CD4-positive, alpha-beta T cell treated with Interleukin-6 at 100 ng/mL for 8 hours (primary cell): Measurements from ENCODE around the gene MAP3K7.

Source experiments
- DNase-seq: peaks from one replicate; pipeline ENCODE4 v3.0.0-alpha.2; 2020; ENCODE audit warnings: mixed read lengths, low spot score

The MAP3K7 gene

DNA sequence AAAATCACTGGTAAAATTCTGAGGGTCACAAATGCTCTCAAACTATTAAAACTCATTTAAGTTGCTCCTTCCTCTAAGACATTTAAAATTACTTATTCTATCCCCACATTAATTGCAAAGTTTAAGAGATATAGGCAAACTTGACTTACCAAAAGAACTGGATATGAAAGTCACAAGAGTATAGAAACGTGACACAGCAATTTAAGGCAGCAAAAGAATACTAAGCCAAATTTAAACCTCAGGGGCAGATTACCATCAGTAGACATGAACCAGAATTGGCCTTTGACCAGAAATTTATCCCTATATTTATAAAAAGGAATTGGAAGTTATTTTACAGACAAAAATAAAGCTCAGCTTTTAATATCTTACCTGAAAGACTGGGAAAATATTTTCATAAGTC, 56.0 kb downstream of the MAP3K7 start:
- no peak for DNase-seq

DNA sequence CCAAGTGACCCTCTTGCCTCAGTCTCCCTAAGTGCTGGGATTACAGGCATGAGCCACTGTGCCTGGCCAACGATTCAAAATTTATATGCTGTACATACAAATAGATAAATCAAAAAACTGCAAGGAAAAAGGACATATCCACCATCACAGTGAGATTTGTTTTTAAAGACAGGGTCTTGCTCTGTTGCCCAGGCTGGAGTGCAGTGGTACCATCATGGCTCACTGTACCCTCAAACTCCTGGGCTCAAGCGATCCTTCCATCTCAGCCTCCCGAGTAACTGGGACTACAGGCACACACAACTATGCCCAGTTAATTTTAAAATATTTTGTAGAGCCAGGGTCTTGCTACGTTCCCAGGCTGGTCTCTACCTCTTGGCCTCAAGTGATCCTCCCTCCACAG, 61.5 kb downstream of the MAP3K7 start:
- DNase-seq, result no peak

DNA sequence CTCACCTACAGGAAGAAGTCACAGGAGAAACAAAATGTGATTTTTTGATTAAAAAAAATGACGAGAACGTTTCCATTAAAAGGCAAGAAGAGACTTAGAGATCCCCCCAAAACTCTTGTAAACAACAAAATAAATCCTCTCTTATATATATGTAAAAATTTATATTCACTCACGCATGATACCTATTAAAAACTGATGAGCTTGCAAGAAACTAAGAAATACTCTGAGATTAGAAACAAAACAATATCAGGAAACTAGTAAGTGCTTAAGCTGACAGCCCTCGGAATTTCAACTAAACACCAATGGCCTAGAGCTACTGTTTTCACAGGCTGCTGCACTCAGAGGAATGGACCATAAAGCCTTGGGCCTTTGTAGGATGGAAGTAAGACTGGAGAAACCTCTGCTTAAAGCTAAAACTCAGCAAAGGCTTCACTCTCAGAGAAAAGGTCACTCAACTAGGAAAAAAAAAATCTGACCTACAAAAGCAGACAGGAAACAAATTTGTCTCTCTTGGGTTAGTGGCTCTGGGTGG, 63.0 kb downstream of the MAP3K7 start:
- no peak for DNase-seq

DNA sequence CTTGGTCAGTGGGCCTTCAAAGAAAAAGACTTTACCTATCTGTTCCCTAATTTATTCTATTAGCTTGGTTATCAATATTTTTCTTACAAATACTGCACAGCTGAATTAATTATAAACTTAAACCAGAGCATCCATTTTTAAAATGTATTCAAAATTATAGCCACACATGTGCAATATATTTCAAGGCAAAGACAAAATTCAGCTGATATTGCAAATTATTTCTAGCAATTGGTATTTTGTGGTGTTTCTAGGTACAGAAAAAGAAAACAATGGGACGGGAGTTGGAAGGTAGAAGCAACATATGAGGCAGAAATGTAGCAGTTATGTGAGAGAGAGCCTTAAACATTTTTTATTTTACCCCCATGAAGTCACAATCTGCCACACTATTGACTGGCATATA, 64.9 kb downstream of the MAP3K7 start:
- no peak for DNase-seq

DNA sequence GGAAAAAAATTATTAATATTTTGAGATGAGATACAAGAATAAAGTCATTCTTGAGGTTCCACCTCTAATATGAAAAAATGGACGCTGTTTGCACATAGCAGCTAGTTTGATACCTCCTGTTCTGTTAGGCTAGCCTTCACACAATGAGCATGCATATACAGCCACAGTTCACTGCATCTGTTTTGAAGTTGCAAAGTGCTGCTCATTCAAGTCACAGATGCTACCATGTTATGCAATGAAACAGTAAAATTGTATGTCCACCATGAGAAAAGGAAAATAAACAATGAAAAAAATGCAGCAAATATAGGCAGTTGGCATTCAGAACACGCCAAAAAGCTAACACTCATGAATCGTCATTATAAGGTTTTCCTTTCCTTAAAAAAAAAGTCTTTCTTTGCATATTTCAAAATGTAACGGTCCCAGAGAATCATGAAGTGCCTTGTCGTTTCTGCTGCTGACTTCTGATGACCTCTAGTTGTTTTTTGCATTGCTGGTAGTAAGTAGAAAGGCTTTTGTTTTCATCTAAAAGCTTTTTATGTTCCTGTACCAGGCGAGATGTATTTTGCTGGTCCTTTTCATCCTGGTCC, 70.7 kb downstream of the MAP3K7 start:
- DNase-seq, result no peak

DNA sequence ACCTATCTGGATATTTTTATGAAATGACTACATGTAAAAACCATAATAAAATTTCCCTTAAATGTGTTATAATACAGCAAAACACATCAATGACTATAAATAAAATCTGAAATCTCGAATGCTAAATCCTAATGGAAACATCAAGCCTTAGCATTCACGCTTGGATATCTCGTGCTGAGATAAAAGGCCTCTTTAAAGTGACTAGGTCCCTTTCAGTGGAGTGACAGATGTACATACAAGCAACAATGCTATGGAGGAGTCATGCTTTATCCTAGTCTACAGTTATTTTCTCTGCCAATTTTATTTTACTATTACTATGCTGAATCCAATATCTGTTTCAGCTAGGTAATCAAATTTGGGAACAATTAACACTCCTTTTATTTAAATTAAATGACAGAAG, 72.4 kb downstream of the MAP3K7 start:
- no peak for DNase-seq

DNA sequence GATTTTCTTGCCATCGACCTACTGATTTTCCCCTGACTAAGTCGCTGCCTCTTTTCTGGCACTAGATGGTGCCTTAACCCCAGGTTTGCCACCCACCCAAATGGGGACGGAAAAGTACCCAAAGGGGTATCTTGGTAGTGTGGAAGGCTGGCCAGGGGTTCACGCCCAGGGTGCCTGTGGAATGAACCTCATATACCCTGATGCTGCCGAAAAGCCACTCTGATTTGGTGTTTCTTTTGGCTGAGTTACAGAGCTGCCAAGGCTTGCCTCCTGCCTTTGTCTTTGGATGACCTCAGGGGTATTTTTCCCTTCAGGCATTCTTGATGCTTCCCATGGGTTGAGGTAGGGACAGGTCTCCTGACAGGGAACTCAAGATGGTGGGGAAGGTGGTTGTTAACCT, 78.1 kb downstream of the MAP3K7 start:
- no peak for DNase-seq

DNA sequence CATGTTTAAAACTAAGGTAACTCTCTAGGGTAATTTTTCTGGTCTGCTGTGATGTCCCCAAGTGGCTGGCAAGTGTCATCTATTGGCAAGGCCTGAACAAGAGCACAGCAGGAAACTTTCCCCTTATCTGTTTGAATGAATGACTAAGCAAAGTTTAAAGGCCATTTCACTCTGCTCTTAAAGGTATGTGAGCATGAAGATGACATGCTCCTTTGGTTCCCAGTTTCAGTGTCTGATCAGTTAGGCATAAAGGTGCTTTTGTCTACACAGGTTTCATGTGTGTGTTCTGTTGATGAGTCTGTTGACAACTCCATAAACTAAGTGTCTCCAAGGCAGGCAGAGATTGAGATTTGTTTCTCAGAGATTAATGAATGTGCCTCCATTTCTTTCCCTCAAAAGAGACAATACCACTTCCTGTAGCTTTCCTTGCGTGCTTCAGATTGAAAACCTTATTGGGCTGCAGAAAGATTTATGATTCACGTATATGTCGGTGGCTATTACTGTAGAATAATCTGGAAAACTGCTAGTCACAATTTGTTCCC, 83.9 kb downstream of the MAP3K7 start:
- DNase-seq, result no peak

DNA sequence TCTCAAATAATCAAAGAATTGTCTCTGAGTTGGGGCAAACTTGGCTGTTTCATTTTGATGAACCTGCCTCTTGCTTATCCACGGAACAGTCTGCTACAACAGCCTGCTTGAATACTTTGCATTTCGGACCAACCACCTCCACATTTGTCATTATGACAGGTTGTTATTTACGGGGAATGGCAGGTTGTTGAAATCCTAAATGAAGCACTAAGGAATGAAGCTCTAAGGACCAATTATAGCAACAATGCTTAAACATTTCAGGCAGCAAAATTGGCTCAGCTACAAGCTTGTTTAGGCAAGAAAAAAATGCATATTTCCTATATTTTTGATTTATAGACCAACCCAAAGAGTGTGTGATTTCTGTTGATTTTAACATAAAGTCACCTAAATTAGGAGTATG, 84.5 kb downstream of the MAP3K7 start:
- DNase-seq, result no peak

DNA sequence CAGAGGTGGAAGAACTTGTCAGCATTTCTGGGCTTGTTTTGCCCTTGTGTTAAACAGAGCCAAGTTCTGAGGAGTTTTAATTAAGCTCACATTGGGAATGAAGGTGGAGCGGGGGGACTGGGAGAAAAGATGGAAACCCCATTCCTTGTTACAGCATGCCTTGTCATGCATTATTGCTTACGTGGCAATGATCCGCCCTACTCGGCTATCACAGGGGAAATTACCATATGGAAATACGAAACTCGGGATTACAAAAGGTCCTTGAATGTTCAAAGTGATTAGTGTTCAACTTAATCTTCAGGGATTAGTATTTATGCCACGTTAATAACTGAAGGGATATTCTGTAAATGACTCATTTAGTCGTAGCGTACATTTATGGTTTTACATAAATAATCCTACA, 86.4 kb downstream of the MAP3K7 start:
- no peak for DNase-seq

DNA sequence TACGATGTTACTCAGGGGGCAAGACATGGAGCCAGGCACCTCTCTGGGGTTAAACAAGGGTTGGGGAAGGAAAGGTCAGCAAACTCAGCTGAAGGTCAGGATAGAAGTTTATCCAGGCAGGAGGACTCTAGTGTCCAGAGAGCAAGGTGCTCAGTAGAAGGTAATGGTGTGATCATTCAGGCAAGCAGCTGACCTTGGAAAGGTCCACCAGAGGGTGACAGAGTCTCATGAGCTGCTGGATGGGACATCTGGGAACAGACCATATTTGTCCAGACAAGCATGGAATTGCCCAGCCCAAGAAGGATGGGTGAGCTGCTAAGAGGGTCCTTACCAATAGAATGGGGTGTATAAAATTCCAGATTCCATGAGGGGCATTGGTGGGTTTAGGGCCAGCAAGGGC, 89.5 kb downstream of the MAP3K7 start:
- no peak for DNase-seq

DNA sequence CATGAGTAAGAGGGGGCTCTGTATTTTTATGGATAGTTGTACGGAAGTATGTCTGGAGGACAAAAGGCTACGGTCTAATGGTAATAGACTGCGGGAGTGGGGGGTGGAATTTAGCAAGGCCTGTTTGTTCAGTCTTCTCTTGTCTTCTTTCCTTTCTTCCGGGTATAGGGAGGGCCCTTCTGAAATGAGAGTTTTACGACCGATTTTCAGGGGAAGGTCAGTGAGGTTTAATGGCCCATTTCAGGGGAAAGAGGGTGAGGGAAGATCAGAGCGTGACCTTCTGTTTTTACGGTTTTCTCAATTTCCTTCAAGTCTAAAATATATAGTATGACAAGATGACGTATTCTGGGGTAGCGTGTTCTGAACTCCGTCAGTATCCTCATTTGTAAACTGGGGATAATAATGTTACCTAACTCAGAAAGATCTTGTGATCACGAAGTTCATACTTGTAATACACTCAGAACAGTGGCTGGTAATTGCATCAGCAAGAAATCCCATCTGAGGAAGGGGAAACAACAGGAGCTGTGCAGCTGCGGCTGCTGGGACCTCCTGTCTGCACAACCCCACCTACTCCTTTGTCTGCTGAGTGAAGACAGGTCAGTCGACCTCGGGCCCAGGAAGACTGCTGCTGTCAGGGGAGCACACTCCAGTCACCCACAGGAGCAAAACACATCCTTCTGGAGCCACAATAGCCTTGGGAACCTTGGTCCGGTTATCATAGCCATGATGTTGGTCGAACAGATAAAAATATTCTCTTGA, 90.4 kb downstream of the MAP3K7 start:
- DNase-seq, result no peak

DNA sequence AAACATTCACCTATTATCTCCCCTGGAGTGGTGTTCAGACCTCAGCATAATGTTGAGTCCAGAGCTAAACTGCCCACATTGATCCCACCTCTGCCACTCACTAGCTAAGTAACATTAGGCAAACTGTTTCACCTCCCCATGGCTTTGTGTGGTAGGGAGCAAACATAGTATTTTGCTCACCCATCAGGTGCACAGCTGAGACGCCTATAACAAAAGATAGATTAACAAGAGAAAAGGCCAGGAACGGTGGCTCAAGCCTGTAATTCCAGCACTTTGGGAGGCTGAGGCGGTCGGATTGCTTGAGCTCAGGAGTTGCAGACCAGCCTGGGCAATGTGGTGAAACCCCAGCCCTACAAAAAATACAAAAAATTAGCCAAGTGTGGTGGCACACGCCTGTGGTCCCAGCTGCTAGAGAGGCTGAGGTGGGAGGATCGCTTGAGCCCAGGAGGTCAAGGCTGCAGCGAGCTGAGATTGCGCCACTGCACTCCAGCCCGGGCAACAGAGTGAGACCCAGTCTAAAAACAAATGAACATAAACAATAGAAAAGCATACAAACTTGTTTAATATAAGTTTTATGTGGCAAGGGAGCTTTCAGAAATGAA, 91.6 kb downstream of the MAP3K7 start:
- DNase-seq, result no peak

DNA sequence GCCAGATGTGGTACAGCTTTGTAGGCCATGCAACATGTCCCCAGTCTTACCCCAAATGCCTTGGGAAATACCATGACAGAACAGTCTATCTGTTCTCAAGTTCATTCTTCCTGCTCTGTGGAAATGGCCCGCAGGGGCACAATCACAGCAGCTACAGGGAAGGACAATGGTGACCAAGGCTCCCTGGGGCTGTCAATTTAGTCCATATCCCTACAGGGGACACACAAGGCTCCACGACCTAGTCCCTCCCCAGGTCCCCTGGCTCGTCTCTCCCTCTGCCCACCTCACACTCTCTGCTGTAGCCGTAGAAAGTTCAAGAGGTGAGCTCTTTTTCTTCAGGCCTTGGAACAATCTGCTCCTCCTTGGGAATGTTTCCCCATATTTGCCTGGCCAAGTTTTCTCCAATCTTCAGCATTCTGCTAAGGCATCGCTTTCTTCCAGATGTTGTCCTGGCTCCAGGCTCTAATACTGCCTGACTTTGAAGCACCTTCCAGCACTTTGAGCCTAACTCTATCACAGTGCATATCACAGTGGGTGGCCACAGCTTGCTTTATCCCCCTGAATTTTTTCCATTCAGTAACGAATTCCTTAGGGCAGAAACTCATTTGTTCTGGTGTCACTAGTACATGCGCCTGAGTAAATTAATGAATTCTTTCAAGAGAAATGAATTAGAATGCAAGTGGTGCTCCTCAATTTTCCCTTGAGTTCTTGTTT, 92.6 kb downstream of the MAP3K7 start:
- DNase-seq, result no peak

DNA sequence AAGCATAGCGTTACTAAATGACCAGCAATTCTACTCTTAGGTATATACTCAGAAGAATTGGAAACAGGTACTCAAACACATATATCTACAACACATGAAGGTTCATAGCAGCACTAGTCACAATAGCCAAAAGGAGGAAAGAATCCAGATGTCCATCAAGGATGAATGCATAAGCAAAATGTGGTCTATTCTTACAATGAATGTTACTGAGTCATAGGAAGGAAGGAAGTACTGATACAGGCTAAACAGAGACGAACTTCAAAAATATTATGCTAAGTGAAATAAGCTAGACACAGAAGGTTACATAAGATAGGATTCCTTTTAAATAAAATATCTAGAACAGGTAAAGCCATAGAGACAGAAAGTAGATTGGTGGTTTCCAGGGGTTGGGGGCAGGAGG, 93.5 kb downstream of the MAP3K7 start:
- DNase-seq, result no peak

DNA sequence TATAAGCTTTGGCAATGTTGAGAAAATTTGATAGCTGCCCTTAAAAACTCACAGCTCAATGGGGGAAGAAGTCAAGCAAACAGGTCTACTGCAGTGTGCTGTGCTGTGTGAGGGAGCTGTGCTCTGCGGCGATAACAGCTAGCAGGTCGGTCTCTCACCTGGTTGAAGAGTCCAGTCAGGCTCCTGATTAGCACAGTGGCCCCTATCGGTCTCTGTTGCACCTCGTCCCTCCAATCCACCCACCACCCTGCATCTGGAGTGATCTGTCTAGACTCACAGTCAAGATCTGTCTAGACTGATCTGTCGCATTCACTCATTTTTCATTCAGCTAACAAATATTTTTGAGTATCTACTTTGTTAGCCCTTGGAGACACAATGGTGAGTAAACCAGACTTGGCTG, 94.1 kb downstream of the MAP3K7 start:
- no peak for DNase-seq

DNA sequence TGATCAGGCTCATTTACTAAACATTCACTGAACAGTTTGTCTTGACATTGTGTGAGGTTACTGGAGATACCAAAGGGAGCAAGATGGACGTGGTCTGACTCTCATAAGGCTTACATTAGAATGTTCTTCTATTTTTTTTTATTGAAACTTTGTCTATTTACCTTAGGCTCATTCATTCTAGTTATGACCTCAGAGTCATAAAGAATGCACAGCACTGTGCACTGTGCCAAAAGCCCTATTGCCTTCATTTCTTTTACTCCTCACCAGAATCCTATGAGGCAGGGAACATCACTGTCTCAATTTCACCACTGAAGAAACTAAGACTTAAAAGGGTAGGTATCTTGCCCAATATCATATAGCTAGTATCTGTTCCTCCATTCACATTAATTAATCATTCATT, 94.5 kb downstream of the MAP3K7 start:
- DNase-seq, result no peak

DNA sequence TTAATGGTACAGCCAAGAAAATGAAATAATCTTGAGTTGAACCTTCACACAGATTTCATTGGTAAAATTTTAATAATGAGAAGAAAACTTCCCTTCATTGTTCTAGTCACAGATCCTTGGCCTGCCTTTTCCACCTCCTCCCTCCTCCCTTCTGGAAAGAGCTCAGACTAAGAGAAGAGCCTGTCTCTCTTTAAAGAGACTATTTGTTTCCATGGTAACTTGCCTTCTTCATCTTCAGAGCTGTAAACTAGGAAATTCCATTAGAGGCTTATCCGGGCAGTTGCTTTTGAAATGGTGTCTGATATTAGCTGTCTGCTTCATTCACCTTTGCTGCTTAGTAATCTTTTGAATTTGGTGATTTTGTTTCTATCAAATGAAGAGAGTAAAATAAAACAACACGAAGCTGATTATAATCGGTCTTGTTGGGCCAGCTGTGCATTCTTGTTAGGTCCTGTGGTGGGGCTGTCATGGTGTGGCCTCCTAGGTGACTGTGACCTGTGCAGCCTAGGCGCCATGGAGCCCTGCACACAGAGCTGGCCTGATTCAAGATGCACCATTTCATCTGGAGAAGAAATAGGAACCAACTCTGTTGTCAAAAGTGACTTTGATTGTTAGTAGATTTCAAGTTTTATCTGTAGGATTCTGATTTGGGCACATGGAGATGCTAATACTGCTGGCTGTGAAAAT, 96.7 kb downstream of the MAP3K7 start:
- no peak for DNase-seq

DNA sequence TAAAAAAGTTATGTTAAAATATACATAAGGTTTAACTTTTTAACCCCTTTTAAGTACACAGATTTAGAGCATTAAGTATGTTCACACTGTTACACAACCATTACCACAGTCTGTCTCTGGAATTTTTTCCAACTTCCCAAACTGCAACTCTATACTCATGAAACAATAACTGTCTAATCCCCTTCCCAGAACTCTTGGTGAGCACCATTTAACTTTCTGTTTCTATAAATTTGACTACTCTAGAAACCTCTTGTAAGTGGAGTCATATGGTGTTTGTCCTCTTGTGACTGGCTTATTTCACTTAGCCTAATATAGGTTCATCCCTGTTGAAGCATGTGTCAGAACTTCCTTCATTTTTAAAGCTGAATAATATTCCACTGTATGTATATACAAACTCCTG, 98.1 kb downstream of the MAP3K7 start:
- DNase-seq, result no peak

DNA sequence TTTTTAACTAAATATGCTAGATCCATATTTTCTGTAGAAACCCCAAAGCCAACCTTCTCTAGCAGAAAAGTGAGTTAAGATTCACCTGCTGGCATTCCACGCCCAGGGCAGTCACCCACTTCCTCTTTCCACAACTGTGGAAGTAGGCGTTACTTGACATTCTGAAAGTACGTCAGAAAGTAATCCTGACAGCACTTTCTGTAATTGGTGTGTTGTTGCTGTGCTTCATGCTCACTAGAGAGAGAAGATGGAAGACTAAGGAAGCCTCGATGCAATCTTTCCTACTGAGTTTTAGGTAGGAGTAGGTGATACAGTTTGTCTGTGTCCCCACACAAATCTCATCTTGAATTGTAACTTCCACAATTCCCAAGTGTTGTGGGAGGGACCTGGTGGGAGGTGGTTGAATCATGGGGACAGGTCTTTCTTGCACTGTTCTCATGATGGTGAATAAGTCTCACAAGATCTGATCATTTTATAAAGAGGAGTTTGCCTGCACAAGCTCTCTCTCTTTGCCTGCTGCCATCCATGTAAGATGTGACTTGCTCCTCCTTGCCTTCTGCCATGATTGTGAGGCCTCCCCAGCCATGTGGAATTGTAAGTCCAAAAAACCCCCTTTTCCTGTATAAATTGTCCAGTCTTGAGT, 101.1 kb downstream of the MAP3K7 start:
- DNase-seq, result no peak

DNA sequence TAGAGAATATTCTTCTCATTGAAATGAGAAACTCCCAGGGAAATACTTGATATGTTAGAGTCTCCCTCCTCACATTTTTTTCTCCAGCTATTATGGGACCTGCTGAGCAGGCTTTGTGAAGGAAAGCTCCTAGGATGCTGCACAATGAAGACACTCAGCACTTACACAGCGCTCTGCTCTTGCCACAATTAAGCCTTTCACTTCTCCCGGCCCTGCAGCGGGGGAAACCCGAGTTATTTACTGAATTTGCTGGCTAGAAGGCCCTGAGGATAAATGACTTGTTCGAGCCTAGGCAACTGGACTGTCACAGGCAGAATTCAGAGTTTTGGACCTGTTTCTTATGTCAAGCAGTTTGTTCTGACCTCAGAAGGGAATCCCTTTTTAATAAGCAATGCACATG, 102.0 kb downstream of the MAP3K7 start:
- DNase-seq, result no peak
